ENCODE results near the gene FLCN. TPM values are rescaled to one million over a fixed set of nuclear protein-coding genes. Genes with fewer than 3 reads are reported as not detected.

The FLCN gene
- total and polyA plus RNA-seq, 10 of the 15 experiments (the other 5 are each of a cell fraction or from before 2014, with no cell fraction given) = 1.1 to 24.7 (median 10.4) TPM

DNA sequence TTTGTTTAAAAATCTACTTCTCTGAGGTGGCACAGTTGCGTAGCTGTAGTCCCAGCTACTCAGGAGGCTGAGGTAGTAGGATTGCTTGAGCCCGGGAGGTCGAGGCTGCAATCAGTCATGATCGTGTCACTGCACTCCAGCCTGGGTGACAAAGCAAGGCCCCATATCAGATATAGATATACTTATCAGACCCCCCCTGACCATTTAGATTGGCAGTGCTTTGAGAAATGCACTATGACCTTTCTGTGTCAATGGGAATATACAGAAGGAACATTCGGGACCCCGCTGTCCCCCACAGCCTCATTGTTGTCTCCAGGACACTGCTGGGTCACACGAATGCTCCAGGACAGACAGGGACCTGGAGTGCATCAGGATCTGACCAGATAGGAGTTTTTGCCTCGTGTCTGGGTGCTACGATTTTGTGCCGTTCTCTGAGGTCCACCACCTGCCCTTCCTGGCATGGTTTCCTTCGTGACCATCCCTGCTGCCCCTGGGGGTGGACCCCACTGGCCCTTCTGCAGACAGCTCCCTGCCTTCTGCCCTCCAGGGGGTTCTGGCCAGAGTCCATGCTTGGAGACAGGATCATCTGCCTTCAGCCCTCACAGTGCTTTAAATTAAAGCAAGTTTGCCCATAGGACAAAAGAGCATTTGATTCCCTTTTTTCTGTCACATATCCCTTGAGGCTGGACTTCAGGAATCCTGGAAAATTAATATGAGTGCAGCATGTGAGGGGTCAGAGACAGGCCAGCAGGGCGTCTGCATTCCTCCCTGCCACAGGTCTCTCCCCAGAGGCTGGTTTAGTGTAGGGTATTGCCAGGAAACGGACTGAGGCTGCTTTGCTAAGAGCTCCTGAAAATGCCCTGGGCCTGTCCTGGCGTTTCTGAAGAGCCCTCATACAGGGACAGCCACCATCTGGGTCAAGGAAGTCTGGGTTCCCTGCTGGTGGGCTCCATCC is 50.1 kb downstream of the FLCN start:
- no peak overlapping the region for H3K27ac ChIP-seq (ENCODE audit: control insufficient read depth, insufficient read depth)
- ChIA-PET SMC1A (ENCODE audit: uncharacterized antibody, unreplicated experiment) (no interaction called here), RAD21 (ENCODE audit: unreplicated experiment) (no interaction called here), CTCF (interaction anchor here (0.5 kb wide), 1 partner anchor 13 kb away, joined by 4 read pairs; no protein-coding TSS in a partner anchor), POLR2A (interaction anchor here (0.6 kb wide), 1 partner anchor 144 kb away, joined by 5 read pairs; no protein-coding TSS in a partner anchor)
- H4K20me1 ChIP-seq (ENCODE audit: control insufficient read depth, insufficient read depth) = no peaks in the 10 kb centered on the region
- H3K9me3 ChIP-seq (replicated peaks; ENCODE audit: control insufficient read depth, insufficient read depth, low read length) = no peaks in the 10 kb centered on the region
- H3K4me1 ChIP-seq (ENCODE audit: control insufficient read depth, insufficient read depth, low read length) = peaks cover 20% of the 10 kb centered on the region
- TF ChIP-seq POLR2A (IDR thresholded peaks at IDR 0.05; ENCODE audit: low read depth, low read length) (0 out of 2 replicates have a peak, but pooled peaks have one; percentile 23), SIX5 (IDR thresholded peaks at IDR 0.05; ENCODE audit: low read depth, low read length, severe bottlenecking) (no peak)
- ATAC-seq = no peak
- intact Hi-C loops (cut with micrococcal nuclease; ENCODE audit: unreplicated experiment) = no loop called here
- no peak overlapping the region for H3K4me2 ChIP-seq (ENCODE audit: control insufficient read depth, insufficient read depth)
- no peaks in the 10 kb centered on the region for H3K79me2 ChIP-seq (ENCODE audit: control insufficient read depth, insufficient read depth, low read length)
- WGBS (ENCODE audit: insufficient coverage, insufficient replicate concordance, low lambda C conversion rate, missing lambda C conversion rate) = 87% methylated on average over 14 of the region's 14 CpGs
- no peak overlapping the region for H3K4me3 ChIP-seq
- no peak for FAIRE-seq
- in situ Hi-C loops (cut with MboI) = no loop called here
- BruUV-seq (replicated peaks) = no TSS peak
- H3K27me3 ChIP-seq (replicated peaks in 1 of 2; ENCODE audit: control insufficient read depth in 2 of 2, insufficient read depth in 2 of 2, low read length in 1 of 2) = no peaks in the 10 kb centered on the region
- peaks cover 5 to 6% of the 10 kb centered on the region in 2 experiments; a peak in 3 of 4 replicates for H3K36me3 ChIP-seq (ENCODE audit: control insufficient read depth in 2 of 2, insufficient read depth in 2 of 2, low read length in 1 of 2)
- no peak overlapping the region for H3K9ac ChIP-seq (ENCODE audit: control insufficient read depth, insufficient read depth, low read length)
- DNase-seq (ENCODE audit: low read depth, low spot score) = no peak
- H2AFZ ChIP-seq (ENCODE audit: control insufficient read depth, low read depth, low read length) = no peak overlapping the region

DNA sequence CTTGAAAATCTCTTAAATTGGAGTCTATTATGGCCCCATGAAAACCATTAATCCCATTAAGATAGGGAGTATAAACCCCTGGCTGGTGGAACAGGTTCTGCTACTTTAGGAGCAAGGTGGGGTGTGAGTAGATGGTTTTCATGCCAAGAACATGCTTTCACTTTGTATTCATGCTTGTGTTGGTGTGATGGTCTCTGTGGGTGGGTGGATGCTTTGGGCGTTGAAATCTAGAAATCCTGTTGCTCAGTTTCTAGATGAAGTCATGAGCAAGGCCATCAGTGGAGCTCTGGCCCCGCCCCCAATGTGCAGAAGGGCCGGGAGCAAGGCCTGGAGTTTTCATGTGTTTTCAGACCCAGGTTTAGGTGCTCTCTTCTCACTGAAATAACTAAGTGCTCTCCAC is 50.9 kb downstream of the FLCN start:
- H3K9ac ChIP-seq (ENCODE audit: control insufficient read depth, insufficient read depth, low read length) = no peak overlapping the region
- no peaks in the 10 kb centered on the region for H3K9me3 ChIP-seq (replicated peaks; ENCODE audit: control insufficient read depth, insufficient read depth, low read length)
- peaks cover 28% of the 10 kb centered on the region for H3K4me1 ChIP-seq (ENCODE audit: control insufficient read depth, insufficient read depth, low read length)
- WGBS (ENCODE audit: insufficient coverage, insufficient replicate concordance, low lambda C conversion rate, missing lambda C conversion rate) = 2% methylated on average over 3 of the region's 3 CpGs
- ChIA-PET CTCF (no interaction called here), SMC1A (ENCODE audit: uncharacterized antibody, unreplicated experiment) (no interaction called here), POLR2A (no interaction called here), RAD21 (ENCODE audit: unreplicated experiment) (no interaction called here)
- H4K20me1 ChIP-seq (ENCODE audit: control insufficient read depth, insufficient read depth) = no peaks in the 10 kb centered on the region
- ATAC-seq = peak; percentile 60
- H3K36me3 ChIP-seq (ENCODE audit: control insufficient read depth in 2 of 2, insufficient read depth in 2 of 2, low read length in 1 of 2) = peaks cover 7 to 10% of the 10 kb centered on the region in 2 experiments; a peak in 3 of 4 replicates
- no peak for DNase-seq (ENCODE audit: low read depth, low spot score)
- H3K27me3 ChIP-seq (replicated peaks in 1 of 2; ENCODE audit: control insufficient read depth in 2 of 2, insufficient read depth in 2 of 2, low read length in 1 of 2) = no peaks in the 10 kb centered on the region
- no peak overlapping the region for H3K4me3 ChIP-seq
- intact Hi-C loops (cut with micrococcal nuclease; ENCODE audit: unreplicated experiment) (no loop called here), in situ Hi-C loops (cut with MboI) (no loop called here)
- FAIRE-seq = peak; percentile 62
- no peak overlapping the region for H3K4me2 ChIP-seq (ENCODE audit: control insufficient read depth, insufficient read depth)
- H3K79me2 ChIP-seq (ENCODE audit: control insufficient read depth, insufficient read depth, low read length) = no peaks in the 10 kb centered on the region
- BruUV-seq (replicated peaks) = no TSS peak
- H3K27ac ChIP-seq (ENCODE audit: control insufficient read depth, insufficient read depth) = no peak overlapping the region
- H2AFZ ChIP-seq (ENCODE audit: control insufficient read depth, low read depth, low read length) = no peak overlapping the region
- TF ChIP-seq RUNX3 (IDR thresholded peaks at IDR 0.05; ENCODE audit: low read length) (peak; percentile 44; the same call in 1 of the 2 replicates), ZSCAN29 (IDR thresholded peaks at IDR 0.05) (no peak), NR2F1 (conservative IDR thresholded peaks at IDR 0.05) (no peak), POLR2AphosphoS2 (IDR thresholded peaks at IDR 0.05; ENCODE audit: low read depth, low read length) (no peak), ATF7 (IDR thresholded peaks at IDR 0.05; ENCODE audit: low read depth) (no peak), EGR1 (IDR thresholded peaks at IDR 0.05; ENCODE audit: borderline replicate concordance in 1 of 2, low read depth in 2 of 2, low read length in 2 of 2) (no peak)
- TF ChIP-seq, protein P1, sequence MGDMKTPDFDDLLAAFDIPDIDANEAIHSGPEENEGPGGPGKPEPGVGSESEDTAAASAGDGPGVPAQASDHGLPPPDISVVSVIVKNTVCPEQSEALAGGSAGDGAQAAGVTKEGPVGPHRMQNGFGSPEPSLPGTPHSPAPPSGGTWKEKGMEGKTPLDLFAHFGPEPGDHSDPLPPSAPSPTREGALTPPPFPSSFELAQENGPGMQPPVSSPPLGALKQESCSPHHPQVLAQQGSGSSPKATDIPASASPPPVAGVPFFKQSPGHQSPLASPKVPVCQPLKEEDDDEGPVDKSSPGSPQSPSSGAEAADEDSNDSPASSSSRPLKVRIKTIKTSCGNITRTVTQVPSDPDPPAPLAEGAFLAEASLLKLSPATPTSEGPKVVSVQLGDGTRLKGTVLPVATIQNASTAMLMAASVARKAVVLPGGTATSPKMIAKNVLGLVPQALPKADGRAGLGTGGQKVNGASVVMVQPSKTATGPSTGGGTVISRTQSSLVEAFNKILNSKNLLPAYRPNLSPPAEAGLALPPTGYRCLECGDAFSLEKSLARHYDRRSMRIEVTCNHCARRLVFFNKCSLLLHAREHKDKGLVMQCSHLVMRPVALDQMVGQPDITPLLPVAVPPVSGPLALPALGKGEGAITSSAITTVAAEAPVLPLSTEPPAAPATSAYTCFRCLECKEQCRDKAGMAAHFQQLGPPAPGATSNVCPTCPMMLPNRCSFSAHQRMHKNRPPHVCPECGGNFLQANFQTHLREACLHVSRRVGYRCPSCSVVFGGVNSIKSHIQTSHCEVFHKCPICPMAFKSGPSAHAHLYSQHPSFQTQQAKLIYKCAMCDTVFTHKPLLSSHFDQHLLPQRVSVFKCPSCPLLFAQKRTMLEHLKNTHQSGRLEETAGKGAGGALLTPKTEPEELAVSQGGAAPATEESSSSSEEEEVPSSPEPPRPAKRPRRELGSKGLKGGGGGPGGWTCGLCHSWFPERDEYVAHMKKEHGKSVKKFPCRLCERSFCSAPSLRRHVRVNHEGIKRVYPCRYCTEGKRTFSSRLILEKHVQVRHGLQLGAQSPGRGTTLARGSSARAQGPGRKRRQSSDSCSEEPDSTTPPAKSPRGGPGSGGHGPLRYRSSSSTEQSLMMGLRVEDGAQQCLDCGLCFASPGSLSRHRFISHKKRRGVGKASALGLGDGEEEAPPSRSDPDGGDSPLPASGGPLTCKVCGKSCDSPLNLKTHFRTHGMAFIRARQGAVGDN (IDR thresholded peaks at IDR 0.05) = no peak
- TF ChIP-seq, protein P2, sequence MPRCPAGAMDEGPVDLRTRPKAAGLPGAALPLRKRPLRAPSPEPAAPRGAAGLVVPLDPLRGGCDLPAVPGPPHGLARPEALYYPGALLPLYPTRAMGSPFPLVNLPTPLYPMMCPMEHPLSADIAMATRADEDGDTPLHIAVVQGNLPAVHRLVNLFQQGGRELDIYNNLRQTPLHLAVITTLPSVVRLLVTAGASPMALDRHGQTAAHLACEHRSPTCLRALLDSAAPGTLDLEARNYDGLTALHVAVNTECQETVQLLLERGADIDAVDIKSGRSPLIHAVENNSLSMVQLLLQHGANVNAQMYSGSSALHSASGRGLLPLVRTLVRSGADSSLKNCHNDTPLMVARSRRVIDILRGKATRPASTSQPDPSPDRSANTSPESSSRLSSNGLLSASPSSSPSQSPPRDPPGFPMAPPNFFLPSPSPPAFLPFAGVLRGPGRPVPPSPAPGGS (IDR thresholded peaks at IDR 0.05; ENCODE audit: borderline replicate concordance, insufficient read depth, low read depth, low read length, poor library complexity, severe bottlenecking) = no peak
